ENCODE measurements around the gene GLRX.
"Not testable (repeated sequence)": the region's sequence is repeated elsewhere in the genome, so short reads cannot be mapped to it uniquely, and the experiment has no call there.

GLRX gene

GRCh38 chr5:95822542-95823181, at the start of gene GLRX:
GLRX (minus strand) TSS chr5:95822726; CDS start chr5:95822662, 64 bp downstream.
- peak; percentile 3 for DNase-seq

- DNase-seq: no peak
Observed at GRCh38 chr5:95871146-95871806, 48.8 kb upstream of the GLRX start.

- no peak for DNase-seq
Observed at GRCh38 chr5:95870105-95870672, 47.7 kb upstream of the GLRX start.

GRCh38 chr5:95869173-95869855, 46.8 kb upstream of the GLRX start:
- DNase-seq: not testable (repeated sequence)

- no peak for DNase-seq
Observed at GRCh38 chr5:95868136-95868535, 45.6 kb upstream of the GLRX start.

GRCh38 chr5:95866435-95867040, 44.0 kb upstream of the GLRX start:
- DNase-seq: no peak

- no peak for DNase-seq
Observed at GRCh38 chr5:95864944-95865504, 42.5 kb upstream of the GLRX start.

GRCh38 chr5:95864456-95864855, 41.9 kb upstream of the GLRX start:
- no peak for DNase-seq

- DNase-seq: no peak
Observed at GRCh38 chr5:95863383-95863757, 40.8 kb upstream of the GLRX start.

GRCh38 chr5:95862671-95863382, 40.3 kb upstream of the GLRX start:
- peak; percentile 56 for DNase-seq

GRCh38 chr5:95861864-95862561, 39.5 kb upstream of the GLRX start:
- no peak for DNase-seq

GRCh38 chr5:95861221-95861863, 38.8 kb upstream of the GLRX start:
- DNase-seq: peak; percentile 18

- DNase-seq: no peak
Observed at GRCh38 chr5:95859661-95860060, 37.1 kb upstream of the GLRX start.

GRCh38 chr5:95858661-95859595, 36.4 kb upstream of the GLRX start:
- peak; percentile 70 for DNase-seq

- no peak for DNase-seq
Observed at GRCh38 chr5:95858023-95858461, 35.5 kb upstream of the GLRX start.

GRCh38 chr5:95857185-95857945, 34.8 kb upstream of the GLRX start:
- DNase-seq: no peak

- no peak for DNase-seq
Observed at GRCh38 chr5:95856501-95856981, 34.0 kb upstream of the GLRX start.

GRCh38 chr5:95853490-95853889, 31.0 kb upstream of the GLRX start:
- no peak for DNase-seq

- no peak for DNase-seq
Observed at GRCh38 chr5:95852567-95852966, 30.0 kb upstream of the GLRX start.
